Hematopoietic multipotent progenitor cell treated with erythropoietin and hydrocortisone succinate and interleukin-3 and kit ligand, for 17 days (in vitro differentiated cells): ENCODE measurements around the gene EEIG1.
A peak's percentile ranks its signal among the peaks of the same experiment; 100 is the strongest.
"Not testable (repeated sequence)": the region's sequence is repeated elsewhere in the genome, so short reads cannot be mapped to it uniquely, and the experiment has no call there.

Experiments used
- DNase-seq: peaks from one replicate; pipeline ENCODE4 v3.0.0-alpha.2; 2015; ENCODE audit warnings: low spot score

EEIG1 gene

DNA sequence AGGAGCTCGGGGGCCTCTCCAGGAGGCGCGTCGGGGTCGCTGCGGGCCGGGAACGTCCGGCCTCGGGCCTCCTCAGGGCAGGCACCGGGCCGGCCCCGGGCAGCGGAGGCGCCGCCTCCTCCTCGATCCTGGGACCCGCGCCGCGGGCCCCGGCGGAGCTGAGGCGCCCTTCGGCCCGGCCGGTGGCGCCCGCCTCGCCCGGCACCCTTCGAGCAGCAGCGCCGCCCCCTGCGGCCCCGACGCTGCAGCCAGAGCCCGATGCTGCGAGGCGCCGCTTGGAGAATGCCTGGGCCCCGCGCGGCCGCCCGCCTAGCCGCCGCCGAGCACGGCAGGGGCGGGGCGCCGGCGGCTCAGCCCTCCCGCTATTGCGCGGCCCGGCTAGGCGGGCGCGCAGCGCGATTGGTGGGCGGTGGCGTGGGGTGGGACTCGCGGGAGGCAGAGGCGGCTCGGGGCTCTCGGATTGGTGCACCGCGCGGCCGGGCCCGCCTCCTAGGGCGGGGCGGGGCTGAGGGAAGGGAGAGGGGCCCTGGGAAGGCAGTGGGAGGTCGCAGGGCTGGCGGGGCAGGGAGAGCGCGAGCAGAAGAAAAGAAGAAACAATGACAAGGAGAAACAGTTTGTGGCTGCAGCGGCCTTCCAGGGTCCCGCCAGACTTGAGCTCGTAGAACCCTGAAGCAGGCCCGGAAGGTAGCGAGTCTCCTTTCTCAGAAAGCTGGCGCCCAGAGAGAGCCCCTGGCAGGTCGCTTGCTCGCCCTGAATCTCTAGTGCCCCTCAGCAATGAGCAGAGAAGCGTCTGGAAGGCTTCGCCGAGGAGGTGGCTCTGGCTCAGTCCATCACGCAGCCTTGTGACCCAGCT lies at the start of gene EEIG1:
EEIG1 (minus strand) TSS at position 284 of the 853 bp plus-strand sequence. CDS start 852 bp downstream, outside the sequence.
- peak; percentile 93 for DNase-seq

DNA sequence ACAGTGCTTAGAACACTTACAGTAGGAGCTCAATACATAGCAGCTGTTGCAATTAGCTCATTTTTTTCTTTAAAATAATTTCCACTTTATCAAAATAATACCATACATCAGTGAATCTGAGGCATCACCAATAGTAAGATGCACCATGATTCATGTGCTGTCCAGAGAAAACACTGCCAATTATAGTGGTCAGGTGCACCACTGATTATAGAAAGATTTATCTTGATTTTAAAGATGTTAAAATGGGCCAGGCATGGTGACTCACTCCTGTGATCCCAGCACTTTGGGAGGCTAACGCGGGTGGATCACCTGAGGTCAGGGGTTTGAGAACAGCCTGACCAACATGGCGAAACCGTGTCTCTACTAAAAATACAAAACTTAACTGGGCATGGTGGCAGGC lies 46.9 kb upstream of the EEIG1 start:
- no peak for DNase-seq

DNA sequence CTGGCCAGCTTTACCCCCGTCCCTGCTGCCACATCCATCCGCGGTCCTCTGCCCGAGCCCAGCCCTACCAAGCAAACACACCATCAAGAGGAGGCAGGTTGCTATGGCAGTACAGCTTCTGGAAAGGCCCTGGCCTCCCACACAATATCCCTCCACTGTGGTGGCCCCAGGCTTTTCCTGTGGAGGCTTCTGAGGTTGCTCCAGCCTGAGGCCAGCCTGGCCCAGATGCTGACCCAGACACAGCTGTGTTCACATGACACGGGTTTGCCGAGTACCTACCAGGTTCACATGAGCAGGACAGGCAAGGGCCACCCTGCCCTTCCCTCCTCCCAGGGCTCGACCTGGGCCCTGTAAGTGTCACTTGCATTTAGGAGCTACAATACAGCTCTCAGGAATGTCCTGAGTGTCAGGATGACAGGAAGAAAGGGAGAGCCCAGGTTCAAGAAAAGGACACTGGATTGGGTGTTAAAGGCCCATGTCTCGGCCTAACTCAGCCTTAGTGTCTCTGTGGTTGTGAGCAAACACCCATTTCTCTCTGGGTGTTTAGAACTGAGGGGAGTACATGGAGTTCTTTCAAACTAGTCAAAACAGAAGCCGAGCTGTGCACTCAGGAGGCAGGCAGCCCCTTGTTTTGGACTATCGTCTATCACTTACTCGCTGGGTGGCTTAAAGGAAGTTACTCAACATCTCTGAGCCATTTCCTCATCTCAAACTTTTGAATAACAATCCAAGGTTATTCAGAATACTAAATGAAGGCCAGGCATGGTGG lies 46.2 kb upstream of the EEIG1 start:
- no peak for DNase-seq

DNA sequence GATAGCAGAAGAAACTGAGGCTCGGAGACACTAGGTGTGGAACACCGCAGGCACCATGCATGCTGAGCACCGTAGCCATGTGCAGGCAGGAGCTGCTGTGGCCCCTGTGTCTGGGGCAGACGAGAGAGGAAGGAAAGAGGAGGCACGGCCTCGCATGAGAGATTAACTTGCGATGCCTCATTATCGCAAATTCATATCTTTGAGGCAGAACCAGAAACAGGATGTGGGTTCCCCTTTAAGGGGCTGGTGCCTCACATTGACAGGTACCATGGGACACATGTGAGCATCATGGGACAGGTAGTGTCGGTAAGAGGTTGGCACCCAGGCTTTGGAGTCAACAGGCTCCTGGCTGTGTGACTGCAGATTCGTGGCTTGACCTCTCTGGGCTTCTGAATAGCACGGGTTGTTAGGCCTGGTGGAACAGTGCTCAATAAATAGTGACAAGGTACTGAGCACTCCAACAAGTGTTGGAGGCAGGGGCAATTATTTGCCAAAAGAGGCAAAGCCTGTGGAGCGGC lies 45.5 kb upstream of the EEIG1 start:
- no peak for DNase-seq

DNA sequence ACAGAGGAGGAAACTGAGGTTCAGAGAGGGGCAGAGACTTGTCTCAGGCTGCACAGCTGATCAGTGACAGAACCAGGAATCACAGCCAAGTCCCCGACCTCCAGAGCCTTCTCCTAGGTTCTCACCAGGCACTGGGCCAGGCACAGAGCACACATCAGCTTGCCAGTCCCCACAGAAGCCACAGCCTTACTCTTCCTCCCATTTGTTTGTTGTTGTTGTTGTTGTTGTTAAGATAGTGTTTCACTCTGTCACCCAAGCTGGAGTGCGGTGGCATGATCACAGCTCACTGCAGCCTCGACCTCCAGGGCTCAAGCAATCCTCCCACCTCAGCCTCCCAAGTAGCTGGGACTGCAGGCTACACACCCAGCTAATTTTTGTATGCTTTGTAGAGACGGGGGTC lies 44.9 kb upstream of the EEIG1 start:
- no peak for DNase-seq

DNA sequence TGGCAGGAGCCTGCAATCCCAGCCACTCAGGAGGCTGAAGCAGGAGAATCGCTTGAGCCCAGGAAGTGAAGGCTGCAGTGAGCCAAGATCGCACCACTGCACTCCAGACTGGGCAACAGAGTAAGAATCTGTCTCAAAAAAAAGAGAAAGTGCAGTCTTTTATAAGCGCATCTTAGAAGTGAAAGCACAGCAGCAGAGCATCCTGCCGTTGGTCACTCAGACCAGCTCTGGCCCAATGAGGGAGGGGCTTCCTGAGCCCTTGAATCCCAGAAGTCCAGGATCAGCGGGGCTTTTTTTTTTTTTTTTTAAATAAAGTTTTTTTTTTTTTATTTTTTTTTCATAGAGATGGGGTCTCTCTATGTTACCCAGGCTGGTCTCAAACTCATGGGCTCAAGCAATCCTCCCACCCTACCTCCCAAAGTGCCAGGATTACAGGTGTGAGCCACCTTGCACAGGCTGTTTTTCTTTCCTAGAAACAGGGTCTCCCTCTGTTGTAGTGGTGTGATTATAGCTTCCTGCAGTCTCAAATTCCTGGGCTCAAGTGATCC lies 44.0 kb upstream of the EEIG1 start:
- DNase-seq = no peak

DNA sequence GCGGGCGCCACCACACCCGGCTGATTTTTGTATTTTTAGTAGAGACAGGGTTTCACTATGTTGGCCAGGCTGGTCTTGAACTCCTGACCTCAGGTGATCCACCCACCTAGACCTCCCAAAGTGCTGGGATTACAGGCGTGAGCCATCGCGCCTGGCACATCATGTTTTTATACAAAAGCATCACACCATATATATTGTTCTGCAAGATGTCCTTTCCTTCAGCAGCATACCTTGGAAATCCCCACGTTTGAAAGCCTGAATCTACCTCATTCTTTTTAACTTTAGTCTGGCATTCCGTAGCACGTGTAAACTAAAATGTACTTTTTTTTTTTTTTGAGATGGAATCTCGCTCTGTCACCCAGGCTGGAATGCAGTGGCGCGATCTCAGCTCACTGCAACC lies 42.9 kb upstream of the EEIG1 start:
- not testable (repeated sequence) for DNase-seq

DNA sequence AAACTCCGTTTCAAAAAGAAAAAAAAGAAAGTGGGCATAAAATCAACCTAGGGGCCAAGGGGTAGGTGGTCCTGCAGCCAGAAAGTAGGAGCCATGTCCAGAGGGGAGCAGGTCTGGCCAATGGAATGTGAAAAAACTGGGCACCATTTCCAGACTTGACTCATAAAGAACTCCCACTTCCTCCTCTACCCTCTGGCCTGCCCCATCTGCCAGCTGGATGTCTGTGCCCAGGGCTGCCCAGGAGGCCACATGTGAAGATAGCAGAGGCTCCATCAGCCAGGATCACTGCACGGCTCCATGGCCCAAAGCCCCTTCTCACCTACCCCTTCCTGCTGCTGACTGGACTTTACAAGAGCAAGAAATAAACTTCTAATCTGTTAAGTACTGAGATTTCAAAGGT lies 42.1 kb upstream of the EEIG1 start:
- DNase-seq = no peak

DNA sequence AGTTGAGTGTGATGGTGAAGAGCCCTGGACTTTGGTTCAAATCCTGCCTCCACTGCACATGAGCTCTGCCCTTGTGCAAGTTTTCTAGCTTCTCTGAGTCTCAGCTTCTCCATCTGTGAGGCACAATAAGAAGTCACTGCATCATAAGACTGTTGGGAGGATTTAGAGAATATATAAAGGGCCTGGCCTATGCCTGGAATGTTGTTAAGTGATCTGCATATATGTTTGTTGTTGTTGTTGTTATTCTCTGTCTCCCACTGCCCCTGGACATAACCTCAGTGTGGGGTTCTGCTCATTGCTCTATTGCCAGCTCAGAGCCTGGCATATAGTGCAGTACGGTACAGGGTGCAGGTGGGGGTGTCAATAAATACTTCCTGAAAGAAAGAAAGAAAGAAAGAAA lies 40.3 kb upstream of the EEIG1 start:
- DNase-seq = no peak

DNA sequence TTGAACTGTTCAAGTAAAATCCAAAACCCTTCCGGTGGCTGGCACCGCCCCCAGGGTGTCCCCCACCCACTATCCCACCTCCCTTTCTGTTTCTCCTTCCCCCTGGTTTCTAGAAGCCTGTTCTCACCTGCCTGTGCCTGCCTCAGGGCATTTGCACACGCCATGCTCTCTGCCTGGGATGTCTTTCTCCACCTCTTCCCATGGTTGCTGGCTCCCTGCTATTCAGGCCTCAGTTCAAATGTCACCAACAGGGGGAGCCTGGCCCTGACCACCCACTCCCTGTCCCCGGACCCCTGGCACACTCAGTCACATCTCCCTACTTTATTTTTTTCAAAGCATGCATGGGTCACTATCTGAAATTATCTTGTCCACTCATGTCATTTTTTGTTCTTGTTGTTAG lies 39.9 kb upstream of the EEIG1 start:
- no peak for DNase-seq

DNA sequence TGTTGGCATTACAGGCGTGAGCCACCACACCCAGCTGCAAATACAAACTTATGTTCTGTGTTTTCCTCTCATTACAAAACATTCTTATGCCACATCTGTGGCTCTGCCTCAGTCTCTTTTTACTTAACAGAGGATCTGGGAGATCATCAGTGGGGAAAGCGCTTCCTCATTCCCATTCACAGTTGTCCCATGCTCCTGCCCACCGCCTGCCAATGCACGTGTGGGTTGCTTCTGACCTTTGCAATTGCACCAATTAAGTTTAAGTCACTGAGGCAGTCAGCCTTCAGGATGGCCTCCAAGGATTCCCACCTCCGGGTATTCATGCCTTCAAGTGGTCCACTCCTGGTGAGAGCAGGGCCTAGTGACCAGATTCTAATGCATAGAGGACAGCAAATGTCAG lies 34.9 kb upstream of the EEIG1 start:
- DNase-seq = no peak

DNA sequence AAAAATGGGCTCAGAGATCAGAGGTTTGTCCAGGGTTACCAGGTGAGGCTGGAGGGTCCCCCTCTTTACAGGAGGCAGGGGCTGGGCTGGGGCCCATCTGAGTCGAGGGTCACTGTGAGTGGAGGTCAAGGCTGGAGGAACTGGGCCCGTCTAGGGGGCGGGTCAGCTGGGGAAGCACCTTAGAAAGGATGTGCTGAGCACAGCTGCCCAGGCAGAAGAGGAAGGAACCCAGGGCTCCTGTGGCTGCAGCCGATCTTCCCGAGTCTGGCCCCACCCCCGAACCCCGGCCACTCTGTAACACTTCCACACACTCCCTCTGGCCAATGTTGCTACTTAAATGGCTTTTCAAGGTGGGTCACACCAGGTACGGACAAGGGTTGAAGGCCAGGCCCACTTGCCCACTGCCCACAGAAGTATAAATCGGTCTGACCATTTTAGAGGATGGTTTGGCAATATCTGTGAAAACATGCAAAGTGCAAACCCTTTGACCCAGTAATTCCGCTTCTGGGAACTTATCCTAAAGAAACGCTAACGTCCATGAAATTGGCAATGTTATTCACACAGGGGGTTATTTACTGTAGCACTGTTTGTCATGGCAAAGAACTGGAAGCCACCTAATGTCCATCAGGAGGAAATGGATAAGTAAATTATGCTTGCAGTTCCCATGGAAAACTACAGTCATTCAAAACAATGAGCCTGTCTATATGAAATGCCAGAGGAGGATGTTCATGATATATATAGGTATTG lies 30.5 kb upstream of the EEIG1 start:
- DNase-seq = no peak

DNA sequence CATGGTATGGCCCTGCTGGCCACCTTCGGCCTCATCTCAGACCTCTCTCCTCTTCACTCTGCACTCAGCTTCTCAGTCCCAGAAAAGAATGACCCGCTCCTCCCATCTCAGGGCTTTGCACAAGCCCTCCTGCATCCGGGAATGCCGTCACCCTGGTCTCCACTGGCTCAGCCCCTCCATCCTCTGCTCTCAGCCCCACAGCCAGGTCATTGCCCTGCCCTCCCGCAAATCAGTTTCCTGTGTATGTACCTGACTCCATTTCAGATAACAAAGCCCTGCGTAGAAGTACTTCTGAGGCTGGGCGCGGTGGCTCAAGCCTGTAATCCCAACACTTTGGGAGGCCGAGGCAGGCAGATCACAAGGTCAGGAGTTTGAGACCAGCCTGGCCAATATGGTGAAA lies 28.9 kb upstream of the EEIG1 start:
- DNase-seq = no peak

DNA sequence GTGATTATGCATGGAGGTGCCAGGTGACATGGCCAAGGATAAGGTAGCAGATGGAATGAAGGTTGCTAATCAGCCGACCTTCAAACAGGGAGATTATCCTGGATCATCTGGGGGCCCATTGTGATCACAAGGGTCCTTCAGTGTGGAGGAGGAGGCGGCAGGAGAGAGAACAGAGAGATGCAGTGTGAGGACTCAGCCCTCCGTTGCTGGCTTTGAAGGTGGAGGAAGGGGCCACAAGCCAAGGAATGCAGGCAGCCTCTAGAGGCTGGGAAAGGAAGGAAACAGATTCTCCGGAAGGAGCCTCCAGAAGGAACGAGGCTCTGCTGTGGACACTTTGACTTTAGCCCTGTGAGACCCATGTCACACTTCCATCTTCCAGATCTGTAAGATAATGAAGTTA lies 27.4 kb upstream of the EEIG1 start:
- no peak for DNase-seq

DNA sequence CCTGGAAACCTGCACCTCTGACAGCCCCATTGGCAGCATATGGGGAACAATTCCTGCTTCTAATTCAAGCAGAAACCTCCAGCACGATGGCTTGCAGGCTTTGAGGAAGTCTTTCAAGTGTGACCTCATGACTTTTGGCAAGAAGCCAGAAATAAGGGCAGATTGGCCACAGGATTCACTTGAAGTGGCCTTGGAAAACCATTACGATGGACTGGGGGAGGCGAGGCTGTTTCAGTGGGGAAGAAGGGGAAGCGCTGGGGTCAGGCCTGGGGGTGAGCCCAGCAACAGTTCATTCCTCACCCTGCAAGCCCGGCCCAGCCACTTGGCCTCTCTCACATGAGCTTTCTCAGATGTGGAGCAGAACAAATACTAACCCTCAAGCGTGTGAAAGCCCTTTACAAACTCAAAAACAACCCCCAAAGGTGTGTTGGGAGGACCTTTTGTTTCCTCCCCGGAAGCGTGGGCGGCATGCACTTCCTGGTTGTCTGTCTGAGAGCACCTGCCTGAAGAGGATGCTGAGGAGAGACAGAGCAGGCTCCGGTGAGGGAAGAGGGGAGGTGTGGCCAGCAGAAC lies 26.9 kb upstream of the EEIG1 start:
- peak; percentile 31 for DNase-seq

DNA sequence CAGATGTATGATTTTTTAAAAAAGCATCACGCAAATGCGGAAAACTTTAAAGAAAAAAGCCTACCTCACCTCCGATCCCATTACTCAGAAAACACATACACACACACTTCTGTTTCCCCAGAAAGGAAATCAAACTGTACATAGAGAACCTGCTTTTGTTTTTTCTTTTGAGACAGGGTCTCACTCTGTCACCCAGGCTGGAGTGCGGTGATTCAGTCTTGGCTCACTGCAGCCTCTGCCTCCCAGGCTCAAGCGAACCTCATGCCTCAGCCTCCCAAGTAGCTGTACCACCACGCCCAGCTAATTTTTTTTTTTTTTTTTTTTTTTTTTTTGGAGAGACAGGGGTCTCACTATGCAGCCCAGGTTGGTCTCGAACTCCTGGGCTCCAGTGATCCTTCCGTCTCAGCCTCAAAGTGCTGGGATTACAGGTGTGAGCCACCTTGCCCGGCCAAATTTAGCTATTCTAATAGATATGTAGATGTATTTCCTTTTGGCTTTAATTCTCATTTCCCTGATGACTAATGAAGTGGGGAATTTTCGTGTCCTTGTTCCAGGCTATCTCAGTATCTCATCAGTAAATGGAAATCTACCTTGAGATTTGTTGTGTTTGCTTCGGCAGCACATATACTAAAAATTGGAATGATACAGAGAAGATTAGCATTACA lies 25.7 kb upstream of the EEIG1 start:
- no peak for DNase-seq

DNA sequence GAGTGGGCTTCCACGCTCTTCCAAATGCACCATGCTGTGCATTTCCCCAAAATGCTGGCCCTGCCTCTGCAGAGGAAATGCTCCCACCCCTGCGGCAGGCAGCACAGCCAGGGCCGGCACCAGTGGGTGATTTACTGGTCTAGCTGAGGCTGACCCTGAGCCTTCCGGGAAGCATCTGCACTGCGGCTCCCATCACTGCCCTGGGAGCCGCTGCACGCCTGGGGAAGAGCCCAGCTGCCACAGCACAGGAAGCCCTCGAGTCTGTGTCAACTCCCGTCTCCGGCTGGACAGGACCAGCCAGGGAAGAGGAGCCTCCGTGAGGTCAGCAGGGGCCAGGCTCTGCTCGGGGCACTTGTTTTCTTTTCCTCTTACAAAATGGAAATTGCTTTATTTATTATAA lies 25.1 kb upstream of the EEIG1 start:
- DNase-seq = no peak

DNA sequence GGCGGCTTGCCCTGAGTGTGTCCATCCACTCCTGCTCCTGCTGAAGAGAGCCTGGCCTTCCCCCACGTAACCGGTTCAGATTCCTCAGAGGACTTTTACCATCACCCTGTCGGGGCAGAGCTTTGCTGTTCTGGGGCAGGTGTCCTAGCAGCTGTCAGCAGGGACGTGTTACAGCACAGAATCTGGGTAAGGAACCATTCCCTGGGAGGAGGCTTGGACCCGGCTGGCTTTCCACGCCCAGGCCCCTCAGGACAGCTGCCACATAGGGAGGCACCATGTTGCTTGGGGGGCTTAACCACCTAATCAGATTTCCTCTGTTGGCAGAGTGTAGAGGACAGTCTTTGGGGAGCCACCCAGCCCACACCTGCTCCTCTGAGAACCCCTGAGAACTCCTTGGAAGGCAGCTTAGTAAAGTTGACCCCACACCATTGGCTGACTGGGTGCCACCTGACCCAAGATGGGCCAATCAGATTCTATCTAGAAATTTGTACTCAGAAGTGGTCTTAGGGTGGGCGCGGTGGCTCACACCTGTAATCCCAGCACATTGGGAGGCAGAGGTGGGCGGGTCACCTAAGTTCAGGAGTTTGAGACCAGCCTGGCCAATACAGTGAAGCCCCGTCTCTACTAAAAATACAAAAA lies 23.3 kb upstream of the EEIG1 start:
- no peak for DNase-seq

DNA sequence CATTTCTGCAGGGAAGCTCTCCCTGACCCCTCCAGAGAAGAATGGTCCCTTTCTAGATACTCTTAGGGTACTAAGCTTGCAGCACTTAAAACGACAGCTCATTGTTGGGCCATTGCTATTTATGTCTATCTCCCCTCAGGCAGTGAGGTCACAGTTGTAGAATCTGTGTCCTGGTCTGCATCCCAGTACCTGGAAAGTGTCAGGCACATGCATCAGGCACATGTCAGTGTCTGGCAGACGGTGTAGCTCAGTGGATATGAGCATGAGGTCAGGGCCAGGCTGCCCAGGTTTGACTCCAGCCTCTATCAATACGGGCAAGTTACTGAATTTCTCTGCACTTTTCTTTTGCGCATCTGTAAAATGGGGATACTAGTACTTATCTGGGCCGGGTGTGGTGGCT lies 22.2 kb upstream of the EEIG1 start:
- no peak for DNase-seq

DNA sequence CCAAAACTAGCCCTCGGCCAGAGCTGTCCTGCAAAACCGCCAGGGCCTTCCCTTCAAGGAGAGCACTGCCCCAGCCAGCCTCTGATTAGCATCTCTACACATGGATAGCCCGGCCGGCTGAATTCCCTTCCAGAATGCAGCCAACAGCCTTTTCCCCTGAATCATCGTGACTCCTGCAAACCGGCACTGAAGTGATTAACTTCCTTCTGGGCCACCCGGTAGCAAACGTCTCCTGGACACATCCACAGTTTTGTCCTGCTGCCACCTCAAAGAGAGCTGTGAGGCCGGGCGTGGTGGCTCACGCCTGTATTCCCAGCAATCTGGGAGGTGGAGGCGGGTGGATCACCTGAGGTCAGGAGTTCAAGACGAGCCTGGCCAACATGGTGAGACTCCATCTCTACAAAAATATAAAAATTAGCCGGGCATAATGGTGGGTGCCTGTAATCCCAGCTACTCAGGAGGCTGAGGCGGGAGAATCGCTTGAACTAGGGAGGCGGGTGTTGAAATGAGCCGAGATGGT lies 21.1 kb upstream of the EEIG1 start:
- peak; percentile 38 for DNase-seq
